Measurements from ENCODE around the gene CNGB1. TPM values are rescaled to one million over a fixed set of nuclear protein-coding genes. Genes with fewer than 3 reads are reported as not detected.
A peak's percentile ranks its signal among the peaks of the same experiment; 100 is the strongest.
"Not testable (repeated sequence)": the region's sequence is repeated elsewhere in the genome, so short reads cannot be mapped to it uniquely, and the experiment has no call there.

Gene CNGB1
- total and polyA plus RNA-seq, 2 of the 13 experiments (the other 11 are each of a cell fraction or from before 2014, with no cell fraction given), result 0.02 to 0.15 TPM

DNA sequence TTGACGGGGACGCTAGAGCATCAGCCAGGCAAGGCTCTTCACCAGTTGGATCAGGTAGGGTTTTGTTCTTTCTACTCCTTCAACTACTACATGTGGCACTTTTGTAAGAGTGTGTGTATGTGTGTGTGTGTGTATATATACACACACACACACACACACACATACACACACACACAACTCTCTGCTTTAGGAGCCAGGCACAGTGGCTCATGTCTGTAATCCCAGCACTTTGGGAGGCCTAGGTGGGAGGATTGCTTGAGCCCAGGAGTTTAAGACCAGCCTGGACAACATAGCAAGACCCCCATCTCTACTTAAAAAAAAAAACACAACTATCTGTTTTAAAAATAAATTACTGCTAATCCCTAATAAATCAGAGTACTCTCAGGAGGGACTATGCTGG, 53.4 kb downstream of the CNGB1 start:
- H3K9ac ChIP-seq (ENCODE audit: insufficient read depth, low read depth, low read length); POLR2A ChIA-PET; intact Hi-C loops (cut with micrococcal nuclease; ENCODE audit: unreplicated experiment); CTCF ChIA-PET (ENCODE audit: low intra/inter-chr PET ratio, low total read pairs); ATAC-seq; H4K20me1 ChIP-seq (ENCODE audit: insufficient read depth, low read length); H2AFZ ChIP-seq (ENCODE audit: low read length); BruUV-seq (replicated peaks); in situ Hi-C loops (cut with HindIII; ENCODE audit: extremely low pct_ligation_motif_present, low pct_unique_long_range_greater_than_20kb); H3K4me1 ChIP-seq (ENCODE audit: insufficient read depth, low read length); DNase-seq (ENCODE audit: low spot score); FAIRE-seq; H3K9me3 ChIP-seq (ENCODE audit: low read length); H3K27ac ChIP-seq (ENCODE audit: extremely low read length, insufficient read depth, low read length); H3K79me2 ChIP-seq (ENCODE audit: insufficient read depth, low read length); H3K4me2 ChIP-seq (ENCODE audit: low read depth, low read length); H3K36me3 ChIP-seq (replicated peaks in 1 of 2; ENCODE audit: control insufficient read depth in 1 of 2, insufficient read depth in 2 of 2, low read length in 2 of 2); H3K4me3 ChIP-seq (replicated peaks in 1 of 3; ENCODE audit: insufficient read depth in 1 of 3, low read depth in 2 of 3, low read length in 3 of 3): not testable (repeated sequence)
- WGBS (ENCODE audit: low lambda C conversion rate), result 80% methylated on average over 2 of the region's 2 CpGs
- H3K27me3 ChIP-seq (ENCODE audit: control insufficient read depth in 1 of 2, insufficient read depth in 2 of 2, low read length in 2 of 2), result peaks cover 2 to 31% of the 10 kb centered on the region in 2 experiments; a peak in 3 of 5 replicates
- TF ChIP-seq ZNF646 (CRISPR knock-in tag; IDR thresholded peaks at IDR 0.05), result 0 out of 2 replicates have a peak, but pooled peaks have one; percentile 34

Measured in HepG2 (cell line).